NCI-H146 treated with DMSO at 0.1 percent for 48 hours (cell line): ENCODE results near the gene MEN1.

Experiments
- DNase-seq: peaks from one replicate; lab custom pipeline; 2025; ENCODE audit not compliant: unreplicated experiment; lab: John Stamatoyannopoulos, UW

The MEN1 gene

GRCh38 chr11:64810271-64810890 lies at the start of gene MEN1:
MEN1 (minus strand) TSS chr11:64810551; CDS start chr11:64810109, 442 bp downstream.
- peak; percentile 96 for DNase-seq

- no peak for DNase-seq
Observed at GRCh38 chr11:64859542-64860414, 49.4 kb upstream of the MEN1 start.

- no peak for DNase-seq
Observed at GRCh38 chr11:64858467-64859263, 48.3 kb upstream of the MEN1 start.

- DNase-seq, result no peak
Observed at GRCh38 chr11:64857485-64857884, 47.1 kb upstream of the MEN1 start.

- no peak for DNase-seq
Observed at GRCh38 chr11:64856382-64857227, 46.3 kb upstream of the MEN1 start.

- no peak for DNase-seq
Observed at GRCh38 chr11:64855596-64856304, 45.4 kb upstream of the MEN1 start.

GRCh38 chr11:64854534-64855502 lies 44.5 kb upstream of the MEN1 start:
- DNase-seq, result no peak

- no peak for DNase-seq
Observed at GRCh38 chr11:64854157-64854533, 43.8 kb upstream of the MEN1 start.

GRCh38 chr11:64853709-64854108 lies 43.4 kb upstream of the MEN1 start:
- DNase-seq, result no peak

GRCh38 chr11:64852804-64853509 lies 42.6 kb upstream of the MEN1 start:
- DNase-seq, result no peak

- no peak for DNase-seq
Observed at GRCh38 chr11:64851831-64852351, 41.5 kb upstream of the MEN1 start.

- no peak for DNase-seq
Observed at GRCh38 chr11:64850979-64851567, 40.7 kb upstream of the MEN1 start.

- DNase-seq, result no peak
Observed at GRCh38 chr11:64849598-64850356, 39.4 kb upstream of the MEN1 start.

GRCh38 chr11:64848826-64849597 lies 38.7 kb upstream of the MEN1 start:
- DNase-seq, result no peak

- DNase-seq, result no peak
Observed at GRCh38 chr11:64848214-64848825, 38.0 kb upstream of the MEN1 start.
